C4-2B (cell line): ENCODE data around the gene SIAH3.

ENCODE experiments used
- H3K27ac ChIP-seq: fragments of 450-650 bp; 2 replicates; pipeline ENCODE4 v1.5.1; 2017
- CTCF ChIP-seq: fragments of 450-650 bp; conservative IDR thresholded peaks from 2 replicates; pipeline ENCODE4 v1.5.1; 2017; ENCODE audit warnings: mild to moderate bottlenecking
- ZFX ChIP-seq: fragments of 450-650 bp; IDR thresholded peaks from 2 replicates; pipeline ENCODE4 v1.6.1; 2017

SIAH3 gene

DNA sequence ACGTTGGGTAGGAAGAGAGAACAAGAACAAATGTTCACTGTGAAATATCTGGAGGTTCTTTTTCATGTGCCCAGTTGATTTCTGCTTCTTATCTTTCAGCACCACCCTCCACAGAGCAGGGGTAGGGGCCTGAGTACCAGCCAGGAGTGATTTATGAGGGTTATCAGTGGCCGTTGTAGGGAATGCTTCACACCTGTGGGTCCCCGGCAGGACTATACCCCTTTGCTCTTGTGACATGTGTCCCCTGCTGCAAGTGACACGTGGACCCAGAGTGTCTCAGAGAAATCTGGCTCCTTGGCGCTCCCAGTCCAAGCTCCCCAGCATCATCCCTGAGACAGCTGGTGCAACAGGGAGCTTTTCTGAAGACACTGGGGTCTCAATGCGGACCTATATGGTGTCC is 29.7 kb downstream of the SIAH3 start:
- no peak overlapping the region for H3K27ac ChIP-seq
- TF ChIP-seq ZFX (no peak), CTCF (no peak)

- TF ChIP-seq ZFX (no peak), CTCF (no peak)
- H3K27ac ChIP-seq = no peak overlapping the region
Observed at GRCh38 chr13:45820106-45820838, 31.3 kb downstream of the SIAH3 start.

DNA sequence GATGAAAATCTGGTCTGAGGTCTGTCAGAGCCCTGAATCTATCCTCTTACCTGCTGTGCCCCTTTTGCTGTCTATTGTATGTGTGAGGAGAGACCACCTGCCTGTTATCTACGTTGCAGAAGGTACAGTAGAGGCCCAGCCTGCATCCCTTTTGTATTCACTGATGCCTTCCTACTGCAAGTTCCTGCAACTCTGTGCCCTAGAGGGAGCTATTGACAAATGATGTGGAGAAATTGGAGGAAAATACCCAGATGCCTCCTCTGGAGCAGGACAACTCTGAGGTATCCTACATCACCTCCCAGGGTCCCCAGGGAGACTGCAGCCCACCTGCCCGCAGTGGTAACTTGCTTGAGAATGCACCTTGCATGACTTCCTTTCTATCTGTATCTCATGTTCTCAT is 33.7 kb downstream of the SIAH3 start:
- no peak for TF ChIP-seq ZFX
- TF ChIP-seq CTCF = no peak

DNA sequence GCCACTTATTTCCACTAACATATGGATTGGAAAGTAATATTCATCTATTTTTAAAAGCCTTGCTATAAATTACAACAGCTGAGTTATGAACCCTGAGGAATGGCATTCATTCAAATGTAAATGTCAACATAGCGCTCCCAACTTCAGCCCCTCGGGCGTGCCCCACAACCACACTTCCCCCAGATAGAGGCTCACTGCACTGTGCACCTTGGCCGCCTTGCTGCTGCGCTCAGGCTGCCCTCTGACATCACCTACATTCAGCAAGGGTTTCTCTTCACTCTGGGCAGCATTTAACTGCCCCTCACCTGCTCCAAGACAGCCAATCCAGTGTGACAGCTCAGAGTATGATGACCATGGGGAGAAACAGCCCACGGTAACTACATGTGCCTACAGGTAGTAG is 35.1 kb downstream of the SIAH3 start:
- no peak overlapping the region for H3K27ac ChIP-seq
- TF ChIP-seq ZFX = no peak

More for the DNA sequence above, 33.7 kb downstream of the SIAH3 start:
- no peak overlapping the region for H3K27ac ChIP-seq

- TF ChIP-seq CTCF (no peak), ZFX (no peak)
- no peak overlapping the region for H3K27ac ChIP-seq
Observed at GRCh38 chr13:45812695-45813372, 38.7 kb downstream of the SIAH3 start.

DNA sequence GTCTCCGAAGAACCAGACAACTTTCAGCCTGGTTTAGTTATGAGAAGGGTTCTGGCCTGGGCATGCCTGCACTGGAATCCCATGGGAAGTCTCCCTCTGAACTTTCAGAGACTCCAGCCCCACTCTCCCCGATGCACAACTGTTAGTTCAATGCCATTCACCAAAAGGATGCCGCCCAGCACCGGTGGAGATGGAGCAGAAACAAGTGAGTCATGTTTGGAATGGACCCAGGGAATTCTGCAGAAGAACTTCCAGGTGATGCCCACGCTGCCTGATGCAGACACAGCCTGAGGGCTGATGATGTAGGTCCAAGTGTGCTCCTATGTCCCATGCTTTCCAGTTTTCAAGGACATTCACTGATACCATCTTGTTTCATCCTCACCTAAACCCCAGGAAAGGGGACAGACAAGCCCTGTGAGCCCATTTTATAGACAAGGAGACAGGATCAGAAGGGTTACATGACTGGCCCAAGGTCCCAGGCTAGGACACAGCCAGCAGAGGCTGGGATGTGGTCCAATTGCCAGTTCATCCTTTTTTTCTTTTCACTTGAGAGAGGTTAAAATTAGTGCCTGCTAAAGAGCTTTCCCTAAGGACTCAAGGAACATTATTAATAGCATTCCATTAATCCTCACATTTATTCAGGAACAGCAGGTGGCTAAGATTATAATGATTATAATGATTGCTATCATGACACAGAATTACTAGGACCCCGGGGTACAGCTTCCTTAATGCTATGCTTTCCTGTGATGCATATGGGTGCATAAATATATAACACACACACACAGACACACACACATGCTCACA is 39.5 kb downstream of the SIAH3 start:
- no peak for TF ChIP-seq CTCF
- no peak for TF ChIP-seq ZFX
- no peak overlapping the region for H3K27ac ChIP-seq

DNA sequence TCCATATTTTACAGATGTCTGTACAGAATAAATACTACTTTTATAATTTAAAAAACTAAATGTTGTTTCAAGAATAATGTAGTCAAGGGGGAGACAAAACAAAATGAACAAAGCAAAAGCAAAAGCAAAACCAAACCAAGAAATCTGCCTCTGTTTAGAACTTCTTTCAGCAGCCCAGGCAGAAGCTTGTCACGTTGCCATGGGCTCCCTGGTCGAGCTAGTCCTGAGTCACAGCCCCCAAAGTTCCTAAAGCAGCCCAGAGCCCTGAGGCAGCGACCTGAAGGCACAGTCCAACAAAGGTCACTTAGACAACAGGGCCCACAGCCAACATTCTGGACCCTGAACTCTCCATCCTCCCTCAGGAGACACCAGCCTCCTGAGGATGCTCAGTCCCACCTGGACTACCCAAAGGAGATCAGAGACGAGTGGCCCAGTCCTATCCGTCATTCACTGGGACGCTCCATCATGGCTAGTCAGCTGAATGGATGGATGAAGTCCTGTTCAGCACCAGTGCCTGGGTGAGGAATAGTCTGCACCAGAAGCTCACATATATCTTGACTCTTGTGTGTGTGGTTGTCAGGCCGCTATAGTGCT is 41.7 kb downstream of the SIAH3 start:
- TF ChIP-seq ZFX (no peak), CTCF (no peak)

More for the DNA sequence above, 41.7 kb downstream of the SIAH3 start:
- H3K27ac ChIP-seq = no peak overlapping the region
